OCI-LY1 (cell line): ENCODE measurements around the gene ADAMTSL1.

ENCODE experiments used
- CTCF ChIP-seq: fragments of 200-600 bp; sonication (generic), shearing (Covaris generic); IDR thresholded peaks from 2 replicates; pipeline ENCODE4 v1.5.1; 2017; ENCODE audit warnings: mild to moderate bottlenecking, antibody characterized with exemption, low read length, moderate library complexity, mixed read lengths
- EZH2 ChIP-seq: fragments of 200-600 bp; sonication (generic), shearing (Covaris generic); IDR thresholded peaks from 2 replicates; pipeline ENCODE4 v1.8.0; 2017; ENCODE audit warnings: borderline replicate concordance, mixed run types, mild to moderate bottlenecking, antibody characterized with exemption, low read length, moderate library complexity, mixed read lengths

DNA sequence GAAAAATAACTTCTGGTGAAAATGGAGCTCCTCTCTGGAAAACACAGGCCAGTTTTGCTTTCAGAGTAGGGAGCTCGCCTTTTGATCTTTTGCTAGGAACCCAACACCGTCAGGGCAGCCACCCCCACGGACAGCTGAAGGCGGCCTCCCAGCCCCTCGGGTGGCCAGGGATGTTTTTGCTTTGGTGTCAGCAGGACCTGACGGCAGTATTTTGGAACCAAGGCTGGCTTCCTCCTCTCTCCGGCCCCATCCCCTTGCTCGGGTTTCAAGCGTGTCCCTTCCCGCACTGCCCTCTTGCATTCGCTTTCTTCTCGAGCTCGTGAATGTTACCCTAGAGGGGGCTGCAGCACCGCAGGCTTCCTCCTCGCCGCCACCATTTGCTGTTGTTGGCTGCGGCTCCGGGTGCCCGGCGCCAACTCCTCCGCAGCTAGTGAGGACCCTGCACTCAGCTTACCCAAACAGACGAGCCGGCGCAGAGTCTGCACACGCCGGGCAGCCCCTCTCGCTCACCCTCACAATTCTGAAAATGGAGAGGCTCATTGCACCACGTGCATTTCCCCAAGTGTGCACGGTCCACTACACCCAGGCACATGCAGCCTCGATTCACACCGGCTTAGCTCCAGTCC, 35.5 kb upstream of the ADAMTSL1 start:
- TF ChIP-seq EZH2 (no peak), CTCF (no peak)
